HS-27A (cell line): ENCODE data around the gene AMN.
"Not testable (repeated sequence)": the region's sequence is repeated elsewhere in the genome, so short reads cannot be mapped to it uniquely, and the experiment has no call there.

ENCODE experiments used
- DNase-seq: peaks from one replicate; pipeline ENCODE4 v3.0.0-alpha.2; 2012; ENCODE audit warnings: low read depth, missing footprints

The AMN gene

DNA sequence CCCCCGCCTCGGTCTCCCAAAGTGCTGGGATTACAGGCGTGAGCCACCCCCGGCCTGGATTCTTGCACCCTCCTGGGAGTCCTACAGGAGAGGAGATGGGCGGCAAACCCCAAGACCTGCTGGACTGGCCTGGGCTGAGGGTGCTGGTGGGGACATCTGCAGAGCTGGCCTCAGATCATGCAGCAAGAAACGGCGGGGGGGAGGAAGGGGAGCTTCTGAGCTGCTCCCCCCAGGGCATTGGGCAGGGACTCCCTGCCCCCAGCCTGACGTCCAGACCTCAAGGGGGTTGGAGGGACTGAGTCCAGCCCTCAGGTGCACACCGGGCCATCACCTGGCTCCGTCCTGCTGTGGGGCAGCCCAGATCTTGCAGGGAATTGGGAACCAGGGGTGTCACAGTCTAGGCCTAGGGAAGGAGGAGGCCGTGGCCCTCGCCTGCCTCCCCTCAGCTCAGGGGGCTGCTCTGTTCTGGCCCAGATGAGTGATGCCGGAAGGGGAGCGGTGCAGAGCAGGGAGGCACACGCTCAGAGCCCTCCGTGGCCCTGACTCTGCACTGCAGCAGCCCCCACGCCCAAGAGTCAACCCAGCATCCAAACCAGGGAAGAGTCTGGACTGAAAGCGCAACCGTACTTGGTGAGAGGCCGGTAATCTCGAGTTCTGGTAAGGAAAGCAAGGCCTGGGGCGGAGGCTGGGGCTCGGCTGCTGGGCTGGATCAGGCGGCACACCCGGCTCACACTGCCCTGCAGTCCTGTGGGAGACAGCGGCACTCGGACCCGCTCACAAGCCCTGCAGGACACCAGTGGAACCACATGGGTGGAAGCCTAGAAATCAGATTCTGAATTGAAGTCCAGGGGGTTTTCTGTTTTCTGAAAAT, 8.9 kb upstream of the AMN start:
- no peak for DNase-seq

DNA sequence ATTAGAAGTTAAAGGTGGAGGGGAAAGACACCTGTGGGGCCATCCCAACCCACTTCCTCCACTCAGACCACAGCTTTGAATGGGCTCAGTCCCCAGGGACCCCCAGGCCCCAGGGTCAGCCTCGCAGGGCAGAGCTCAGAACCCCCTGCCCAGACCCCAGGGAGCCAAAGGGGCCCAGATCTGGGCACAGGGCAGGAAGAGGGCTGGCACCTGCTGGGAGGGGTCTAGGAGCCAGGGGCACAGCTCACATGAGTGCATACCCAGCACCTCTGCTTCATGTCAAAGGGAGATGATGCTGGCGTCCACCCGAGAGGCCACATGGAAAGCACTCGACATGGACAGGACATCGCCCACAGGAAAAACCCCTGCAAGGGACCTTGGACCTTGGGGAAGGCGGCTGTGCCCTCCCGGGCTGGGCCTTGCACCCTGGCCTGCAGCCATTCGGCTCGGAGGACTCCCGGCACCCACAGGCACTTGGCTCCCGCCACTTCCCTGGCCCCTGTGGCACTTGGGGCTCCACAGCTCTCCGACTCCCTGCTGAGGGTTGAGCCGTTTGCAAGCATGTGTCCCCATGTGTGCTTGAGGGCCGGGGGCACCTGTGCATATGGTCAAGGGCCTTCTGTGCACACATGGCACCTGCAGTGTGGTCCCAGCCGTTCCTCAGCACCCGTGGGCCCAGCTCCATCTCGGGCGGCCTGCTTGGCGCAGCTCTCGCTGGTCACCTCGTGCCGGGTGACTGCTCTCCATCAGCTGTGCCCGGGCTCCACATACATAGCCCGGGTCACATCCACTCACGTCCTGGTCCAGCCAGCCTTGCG, 7.8 kb upstream of the AMN start:
- DNase-seq, result no peak

DNA sequence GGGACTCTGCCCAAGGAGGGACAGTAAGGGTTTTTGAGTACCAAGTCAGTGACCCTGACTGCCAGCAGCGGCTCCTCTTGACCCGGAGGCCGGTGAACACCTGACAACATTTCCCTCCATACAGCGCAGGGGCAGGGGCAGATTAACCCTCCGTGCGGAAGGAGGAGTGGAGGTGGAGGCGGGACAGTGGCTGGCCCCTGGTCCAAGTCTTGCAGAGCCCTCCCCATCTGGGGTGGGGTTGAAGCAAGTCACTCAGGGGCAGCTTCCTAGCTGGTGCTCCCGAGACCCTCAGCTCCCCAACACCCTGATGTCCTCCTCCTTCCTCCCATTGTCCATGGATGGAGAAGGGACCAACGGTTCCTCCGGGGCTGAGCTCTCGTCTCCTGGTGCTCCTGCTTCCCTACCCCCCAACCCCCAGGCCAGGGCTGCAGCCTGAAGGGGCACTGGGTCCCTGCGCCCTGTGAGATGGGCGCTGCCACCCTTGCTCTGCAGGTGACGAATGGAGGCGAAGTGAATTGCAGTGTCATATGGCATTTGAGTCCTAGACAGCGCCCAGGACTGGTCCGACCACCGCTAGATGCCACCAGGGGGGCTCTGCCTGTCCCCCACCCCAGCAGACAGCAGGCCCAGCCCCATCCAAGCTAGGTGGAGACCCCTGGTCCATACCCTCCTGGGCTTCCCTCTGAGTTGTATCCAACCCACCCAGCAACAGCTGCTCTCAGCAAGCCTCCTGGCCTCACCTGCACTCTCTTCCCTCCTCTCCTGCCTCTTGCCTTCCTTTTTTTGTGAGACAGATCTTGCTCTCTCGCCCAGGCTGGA, 7.0 kb upstream of the AMN start:
- no peak for DNase-seq

DNA sequence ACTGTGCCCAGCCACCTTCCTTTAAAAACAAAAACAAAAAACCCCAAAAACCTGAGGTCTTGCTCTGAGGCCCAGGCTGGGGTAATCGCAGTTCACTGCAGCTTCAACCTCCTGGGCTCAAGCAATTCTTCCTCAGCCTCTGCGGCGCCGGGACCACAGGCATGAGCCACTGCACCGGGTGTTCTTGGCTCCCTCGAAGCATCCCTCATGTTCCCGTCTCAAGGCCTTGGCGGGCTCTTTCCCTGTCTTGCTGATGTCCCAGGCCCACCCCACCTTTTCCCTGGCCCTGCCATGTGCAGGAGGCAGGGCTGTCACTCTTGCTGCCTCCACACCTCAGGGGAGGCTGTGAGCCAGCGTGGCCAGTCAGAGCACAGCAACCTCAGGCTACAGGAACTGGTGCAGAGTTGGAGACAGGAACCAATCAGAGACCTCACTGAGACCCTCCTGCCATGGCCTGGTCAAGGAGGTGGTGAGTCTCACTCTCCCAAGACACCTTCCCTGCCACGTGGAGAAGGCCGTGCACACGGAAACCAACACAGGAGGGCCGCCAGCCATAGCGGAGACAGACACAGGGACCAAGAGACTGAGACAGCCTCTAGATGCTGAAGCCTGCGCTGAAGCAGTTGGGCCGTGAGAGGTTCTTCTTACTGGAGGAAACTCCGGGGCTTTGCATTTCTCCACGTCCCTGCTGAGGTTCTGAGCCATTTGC, 6.0 kb upstream of the AMN start:
- no peak for DNase-seq

DNA sequence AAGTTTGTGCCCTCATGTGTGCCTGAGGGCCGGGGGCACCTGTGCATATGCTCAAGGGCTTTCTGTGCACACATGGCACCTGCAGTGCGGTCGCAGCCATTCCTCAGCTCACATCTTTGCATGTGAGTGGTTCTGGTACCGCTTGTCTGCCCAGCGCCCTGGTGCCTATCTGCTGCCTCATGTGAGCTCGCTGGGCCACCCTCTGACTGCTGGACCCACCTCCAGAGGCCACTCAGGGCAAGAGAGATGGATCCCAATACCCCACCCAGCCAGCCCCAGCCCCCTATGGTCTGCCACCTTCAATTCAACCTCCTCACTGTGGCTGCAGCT, 5.4 kb upstream of the AMN start:
- no peak for DNase-seq

DNA sequence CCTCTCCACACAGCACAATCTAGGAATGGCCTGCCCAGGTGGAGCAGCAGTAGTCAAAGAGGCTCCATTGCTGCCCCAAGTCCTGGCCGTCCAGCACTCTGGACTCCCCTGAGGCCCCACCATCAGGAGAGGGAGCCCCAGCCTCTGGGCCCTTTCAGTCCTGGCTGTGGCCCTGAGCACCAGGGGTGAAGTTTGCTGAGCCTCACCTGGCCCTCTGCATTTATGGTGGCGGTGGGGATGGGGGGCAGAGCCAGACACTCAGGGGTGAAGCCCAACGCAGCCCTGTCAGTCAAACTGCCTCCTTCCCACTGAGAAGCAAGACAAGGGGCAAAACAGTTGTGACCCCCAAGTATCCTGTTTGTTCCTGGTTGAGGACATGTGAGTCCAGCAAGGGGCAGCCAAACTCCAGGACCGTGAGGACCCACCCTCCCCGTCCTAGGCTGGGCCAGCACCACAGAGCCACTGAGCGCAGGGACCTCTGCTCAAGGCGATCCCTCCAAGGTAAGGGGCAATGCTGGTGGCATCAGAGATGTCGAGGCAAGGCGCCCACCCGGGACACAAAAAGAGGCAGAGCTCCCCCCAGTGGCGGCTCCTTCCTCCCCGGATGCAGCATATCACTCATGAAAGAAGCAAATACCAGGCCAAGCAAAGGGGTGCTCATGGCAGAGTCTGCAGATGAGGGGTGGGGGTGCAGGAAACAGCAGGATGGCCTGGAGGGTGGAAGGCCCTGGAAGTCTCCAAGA, 4.8 kb upstream of the AMN start:
- DNase-seq, result no peak

DNA sequence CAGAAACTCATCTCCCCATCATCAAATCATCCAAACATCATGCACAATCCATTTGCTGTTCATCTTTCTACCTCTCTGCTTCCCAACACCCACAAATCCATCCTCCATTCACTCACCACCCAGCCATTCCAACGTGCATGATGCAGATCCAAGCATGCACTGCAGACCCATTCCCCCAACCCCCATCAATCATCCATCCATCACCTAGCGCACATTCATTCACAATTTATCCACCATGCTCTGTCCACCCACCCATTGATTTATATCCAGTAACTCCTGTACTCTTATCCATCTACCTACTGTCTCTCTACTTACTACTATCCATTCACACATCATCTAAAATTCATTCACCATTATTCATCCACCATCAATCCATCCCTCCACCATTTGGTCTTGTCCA, 4.0 kb upstream of the AMN start:
- DNase-seq, result no peak

DNA sequence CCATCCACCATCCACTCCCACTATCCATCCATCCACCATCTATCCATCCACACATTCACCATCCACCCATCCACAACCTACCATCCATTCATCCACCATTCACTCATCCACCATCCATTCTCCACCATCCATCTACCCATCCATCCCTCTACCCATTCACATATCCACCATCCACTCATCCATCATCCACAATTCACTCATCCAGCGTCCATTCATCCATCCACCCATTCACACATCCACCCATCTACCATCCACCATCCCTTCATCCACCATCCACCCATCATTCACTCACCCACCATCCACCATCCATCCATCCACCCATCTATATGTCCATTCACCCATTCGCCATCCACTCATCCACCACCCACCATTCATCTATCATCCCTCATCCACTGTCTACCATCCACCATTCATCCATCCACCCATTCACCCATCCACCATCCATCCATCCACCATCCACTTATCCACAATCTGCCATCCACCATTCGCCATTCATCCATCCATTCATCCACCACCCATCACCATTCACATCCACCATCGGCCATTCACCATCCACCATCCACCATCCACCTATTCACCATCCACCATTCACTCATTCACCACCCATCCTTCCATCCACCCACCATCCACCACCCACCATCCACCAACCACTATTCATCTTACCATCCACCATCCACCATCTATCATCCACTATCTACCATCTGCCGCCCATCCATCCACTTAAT, 2.0 kb upstream of the AMN start:
- no peak for DNase-seq

DNA sequence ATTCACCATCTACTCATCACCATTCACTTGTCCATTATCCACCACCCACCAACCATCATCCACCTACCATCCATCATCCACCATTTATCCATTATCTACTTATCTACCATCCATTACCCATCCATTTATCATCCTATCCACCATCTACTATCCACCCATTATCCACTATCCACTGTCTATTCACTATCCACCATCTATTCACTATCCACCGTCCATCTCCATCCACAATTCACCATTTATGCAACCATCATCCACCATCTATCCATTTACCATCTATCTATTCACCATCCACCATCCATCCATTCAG, 1.5 kb upstream of the AMN start:
- DNase-seq, result no peak

DNA sequence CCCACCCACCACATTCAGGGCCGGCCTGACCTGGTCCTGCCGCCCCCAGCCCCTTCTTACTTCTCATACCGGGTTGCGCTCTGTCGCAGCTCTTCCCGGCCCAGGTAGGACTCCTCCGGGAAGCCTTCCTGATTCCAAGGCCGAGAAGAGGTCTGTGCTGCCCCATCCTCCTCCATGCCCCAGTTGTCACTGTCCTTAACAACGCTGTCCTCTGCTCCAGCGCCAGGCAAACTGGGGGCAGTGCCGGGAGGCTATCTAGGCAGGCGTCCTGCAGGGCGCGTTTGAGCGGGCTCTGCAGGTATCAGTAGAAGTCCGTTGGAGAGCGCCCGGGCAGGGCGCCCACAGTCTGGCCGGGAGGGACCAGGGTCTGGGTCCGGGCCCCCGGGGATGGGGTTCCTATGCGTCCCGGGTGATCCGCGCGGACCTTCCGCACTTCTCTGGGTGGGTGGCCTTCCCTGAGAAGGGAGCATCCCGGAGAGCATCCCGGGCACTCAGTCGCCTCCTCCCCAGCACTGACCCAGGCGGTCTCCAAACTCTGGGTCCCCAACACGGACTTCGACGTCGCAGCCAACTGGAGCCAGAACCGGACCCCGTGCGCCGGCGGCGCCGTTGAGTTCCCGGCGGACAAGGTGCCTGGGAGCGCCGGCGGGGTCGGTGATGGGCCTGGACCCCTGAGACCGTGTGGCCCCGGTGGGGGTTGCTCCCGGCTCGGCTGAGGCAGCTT, 900 bp downstream of the AMN start:
- DNase-seq, result no peak

DNA sequence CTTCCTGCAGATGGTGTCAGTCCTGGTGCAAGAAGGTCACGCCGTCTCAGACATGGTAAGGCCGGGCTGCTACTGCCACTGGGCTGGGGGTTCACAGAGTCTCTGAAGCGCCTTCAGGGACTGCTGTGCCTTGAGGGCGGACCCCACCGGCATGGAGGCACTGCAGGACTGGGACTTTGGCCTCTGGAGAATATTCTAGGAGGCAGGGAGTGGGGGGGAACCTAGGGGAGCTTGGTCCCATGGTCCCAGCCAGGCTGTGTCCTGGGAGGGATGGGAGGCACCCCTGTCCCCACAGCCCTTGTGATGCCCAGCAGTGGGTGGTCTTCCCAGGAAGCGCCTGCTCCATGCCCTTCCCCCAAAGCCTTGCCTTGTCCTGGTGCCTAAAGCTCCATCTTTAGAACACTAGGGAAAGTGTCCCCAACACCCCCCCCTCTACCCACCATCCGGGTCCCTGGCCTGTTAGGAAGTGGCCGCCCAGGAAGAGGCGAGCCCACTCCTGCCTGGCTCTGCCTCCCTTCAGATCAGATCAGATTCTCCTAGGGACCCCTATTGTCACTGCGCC, 1.5 kb downstream of the AMN start:
- no peak for DNase-seq

DNA sequence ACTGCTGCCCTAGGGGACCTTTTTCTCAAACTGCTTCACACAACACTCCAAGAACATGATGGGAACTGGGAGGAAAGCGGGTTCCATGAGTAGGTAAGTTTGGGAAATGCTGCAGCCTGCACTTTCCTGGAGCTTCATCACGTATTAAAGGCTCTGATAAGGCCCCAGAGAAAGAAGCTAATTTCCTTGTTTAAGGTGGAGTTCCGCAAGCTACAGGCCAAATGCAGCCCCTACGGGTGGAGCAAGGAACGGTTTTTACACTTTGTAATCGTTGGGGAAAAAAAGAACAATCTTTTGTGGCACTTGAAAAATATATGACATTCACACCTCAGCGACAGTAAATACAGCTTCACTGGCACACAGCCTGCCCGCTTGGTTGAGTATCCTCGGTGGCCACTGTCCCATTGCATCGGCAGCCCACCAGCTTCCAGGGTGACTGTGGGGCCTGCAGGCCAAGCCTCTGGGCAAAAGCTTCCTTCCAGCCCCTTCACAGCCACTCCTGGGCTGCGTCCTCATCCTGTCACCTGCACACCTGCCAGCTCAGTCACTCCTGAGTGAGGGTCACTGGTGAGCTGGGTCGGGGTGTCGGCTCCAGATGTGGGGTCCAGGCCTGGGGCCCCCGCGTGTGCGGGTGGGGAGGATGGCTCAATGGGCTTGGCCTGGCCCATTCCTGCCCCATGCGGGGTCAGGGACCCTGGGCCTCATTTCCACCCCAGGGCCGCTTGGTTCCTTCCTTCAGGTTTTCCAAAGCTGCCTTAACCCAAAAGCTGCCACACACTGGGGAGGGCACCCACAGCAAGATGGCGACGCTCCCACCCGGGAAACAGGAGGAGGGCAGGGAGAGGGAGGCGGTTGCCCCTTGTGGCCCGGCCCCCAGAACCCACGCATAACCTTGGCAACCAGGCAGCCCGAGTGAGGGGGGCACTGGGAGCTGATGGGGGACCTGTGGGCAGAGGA, 2.4 kb downstream of the AMN start:
- no peak for DNase-seq

DNA sequence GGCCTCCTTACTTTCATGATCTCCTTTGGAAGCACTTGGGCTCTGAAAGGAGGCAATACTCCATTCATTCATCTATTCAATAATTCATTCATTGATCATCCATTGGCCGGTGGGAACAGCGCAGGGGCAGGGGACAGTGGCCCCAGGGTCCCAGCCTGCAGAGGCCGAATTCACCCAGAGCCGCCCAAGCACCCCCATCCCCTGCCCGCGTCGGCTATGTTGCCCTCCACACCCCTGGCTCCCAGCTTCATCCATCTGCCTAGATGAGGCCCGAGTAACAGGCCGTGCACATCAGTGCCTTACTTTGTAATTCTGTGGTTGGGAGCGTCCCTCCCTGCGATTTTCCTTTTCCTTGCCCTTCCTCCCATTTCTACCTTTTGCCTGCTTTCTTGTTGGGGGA, 3.2 kb downstream of the AMN start:
- DNase-seq, result no peak

DNA sequence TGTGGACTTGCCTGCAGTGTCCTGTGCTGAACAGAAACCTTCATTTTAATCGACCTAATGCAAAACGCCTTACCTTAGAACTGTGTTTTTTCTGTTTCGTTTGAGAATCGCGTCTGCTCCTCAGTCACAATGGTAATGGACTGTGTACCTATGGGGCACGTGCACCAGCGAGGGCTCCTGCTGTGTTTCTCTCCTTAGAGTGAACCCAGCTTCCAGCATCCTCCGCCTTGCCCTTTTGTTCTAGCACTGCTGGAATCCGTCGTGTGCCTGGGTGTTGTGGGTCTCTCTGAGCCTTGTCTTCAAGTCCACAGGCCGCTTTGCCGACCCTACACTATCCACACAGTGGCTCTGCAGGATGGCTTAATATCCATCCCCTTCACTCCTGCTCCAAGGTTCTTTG, 3.6 kb downstream of the AMN start:
- no peak for DNase-seq

DNA sequence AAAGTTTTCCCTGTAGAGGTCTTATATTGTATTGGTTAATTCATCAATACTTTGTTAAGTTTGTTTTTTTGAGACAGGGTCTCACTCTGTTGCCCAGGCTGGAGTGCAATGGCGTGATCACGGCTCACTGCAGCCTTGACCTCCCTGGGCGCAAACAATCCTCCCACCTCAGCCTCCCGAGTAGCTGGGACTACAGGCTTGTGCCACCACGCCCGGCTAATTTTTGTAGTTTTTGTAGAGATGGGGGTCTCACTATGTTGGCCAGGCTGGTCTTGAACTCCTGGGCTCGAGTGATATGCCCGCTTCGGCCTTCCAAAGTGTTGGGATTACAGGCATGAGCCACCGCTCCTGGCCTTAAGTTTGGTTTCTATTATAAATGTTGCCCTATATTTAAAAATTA, 4.4 kb downstream of the AMN start:
- DNase-seq, result not testable (repeated sequence)

DNA sequence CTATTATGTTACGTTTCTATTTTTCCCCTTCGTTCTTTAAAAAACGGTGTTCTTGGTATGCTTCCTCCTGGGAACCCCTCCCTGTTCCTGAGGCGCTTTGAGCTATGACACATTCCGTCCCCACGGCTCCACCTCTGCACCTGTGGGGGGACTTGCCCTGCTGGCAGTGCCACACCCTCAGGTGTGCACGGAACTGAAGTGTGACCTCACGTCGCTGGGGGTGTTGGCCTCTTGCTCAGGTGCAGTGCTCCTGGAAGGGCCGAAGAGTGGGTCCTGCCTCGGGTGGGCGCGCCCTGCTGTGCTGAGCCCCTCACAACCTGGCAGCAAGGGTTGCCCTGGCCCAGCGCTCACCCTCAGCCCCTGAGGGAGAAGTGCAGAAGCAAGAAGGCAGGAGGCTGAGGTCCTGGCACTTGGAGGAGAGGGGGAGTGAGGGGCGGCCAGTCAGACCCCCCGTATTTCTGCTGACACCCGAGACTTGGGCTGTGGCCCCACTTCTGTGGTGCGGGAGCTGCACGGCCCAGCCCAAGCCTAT, 4.9 kb downstream of the AMN start:
- DNase-seq, result no peak

DNA sequence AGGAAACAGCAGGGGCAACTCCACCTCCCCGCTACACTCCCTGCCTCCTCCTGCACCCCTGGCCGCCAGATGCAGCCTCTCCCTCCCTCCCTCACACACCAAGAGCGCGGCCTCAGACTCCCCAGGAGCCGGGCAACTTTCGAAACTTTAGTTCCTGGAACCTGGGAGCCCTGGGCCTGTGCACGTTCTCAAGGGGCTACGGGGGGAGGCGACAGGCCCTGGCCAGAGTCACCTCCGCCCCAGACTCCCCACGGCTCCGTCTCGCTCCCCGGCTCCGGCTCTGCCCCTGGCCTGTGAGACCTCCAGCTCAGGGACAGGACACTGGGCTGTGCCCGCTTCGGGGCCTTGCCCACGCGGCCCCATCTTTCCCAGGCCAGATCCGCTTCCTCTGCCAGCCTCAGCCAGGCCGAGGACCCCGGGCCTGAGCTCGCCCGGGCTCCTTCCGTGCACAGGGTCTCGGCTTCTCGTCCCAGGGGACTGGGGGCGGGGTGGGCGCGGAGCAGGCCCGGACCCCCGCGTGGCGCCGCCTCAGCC, 5.5 kb downstream of the AMN start:
- DNase-seq, result no peak
